GM12875 (cell line): ENCODE results near the gene CHST9.

Source experiments
- H3K4me3 ChIP-seq: one replicate; pipeline ENCODE4 v1.5.1; 2011; ENCODE audit warnings: low read depth, low read length, control low read depth
- CTCF ChIP-seq: IDR thresholded peaks from 2 replicates; pipeline ENCODE4 v1.5.1; 2011; ENCODE audit warnings: low read depth, mild to moderate bottlenecking, control low read depth, inconsistent platforms, low read length, moderate library complexity, borderline replicate concordance; ENCODE audit not compliant: insufficient read depth

Gene CHST9

GRCh38 chr18:27214831-27215230 lies 29.7 kb upstream of the CHST9 start:
- no peak for TF ChIP-seq CTCF
- H3K4me3 ChIP-seq, result no peak overlapping the region

- TF ChIP-seq CTCF, result no peak
- H3K4me3 ChIP-seq, result no peak overlapping the region
These were observed 28.1 kb upstream of the CHST9 start for GRCh38 chr18:27213123-27213717.

GRCh38 chr18:27211569-27211968 lies 26.5 kb upstream of the CHST9 start:
- TF ChIP-seq CTCF, result no peak
- no peak overlapping the region for H3K4me3 ChIP-seq

- no peak for TF ChIP-seq CTCF
- H3K4me3 ChIP-seq, result no peak overlapping the region
These were observed 21.3 kb upstream of the CHST9 start for GRCh38 chr18:27206411-27206810.

GRCh38 chr18:27202741-27203140 lies 17.6 kb upstream of the CHST9 start:
- no peak for TF ChIP-seq CTCF
- H3K4me3 ChIP-seq, result no peak overlapping the region

- TF ChIP-seq CTCF, result no peak
- no peak overlapping the region for H3K4me3 ChIP-seq
These were observed 12.9 kb upstream of the CHST9 start for GRCh38 chr18:27198036-27198435.

GRCh38 chr18:27188309-27188708 lies 3.2 kb upstream of the CHST9 start:
- H3K4me3 ChIP-seq, result no peak overlapping the region
- no peak for TF ChIP-seq CTCF
